Liver (tissue), 3 donors: ENCODE results near the gene CGB2.

ENCODE experiments used
- EGR1 ChIP-seq, 2 donors: IDR thresholded peaks; 2 replicates each; pipeline ENCODE4 v1.6.1; 2016 to 2018; ENCODE audit warnings: antibody characterized with exemption in 2 of 2, low read depth in 2 of 2
- GABPA ChIP-seq, 2 donors: IDR thresholded peaks in 1 of 2; conservative IDR thresholded peaks in 1 of 2; 2 replicates each; pipeline ENCODE4 v1.6.1; 2016; ENCODE audit warnings: antibody characterized with exemption in 2 of 2, mild to moderate bottlenecking in 1 of 2, moderate library complexity in 1 of 2
- HNF4A ChIP-seq, 2 donors: conservative IDR thresholded peaks; 2 replicates each; pipeline ENCODE4 v1.6.1; 2016; ENCODE audit warnings: antibody characterized with exemption in 2 of 2, mild to moderate bottlenecking in 2 of 2
- HNF4G ChIP-seq: IDR thresholded peaks from 2 replicates; pipeline ENCODE4 v1.6.1; 2016; ENCODE audit warnings: antibody characterized with exemption
- JUND ChIP-seq, 2 donors: IDR thresholded peaks; 2 replicates each; pipeline ENCODE4 v1.6.1; 2016; ENCODE audit warnings: antibody characterized with exemption in 2 of 2
- RAD21 ChIP-seq, 2 donors: IDR thresholded peaks; 2 replicates each; pipeline ENCODE4 v1.6.1; 2016; ENCODE audit warnings: antibody characterized with exemption in 2 of 2, mild to moderate bottlenecking in 2 of 2
- RXRA ChIP-seq, 2 donors: IDR thresholded peaks; 2 replicates each; pipeline ENCODE4 v1.6.1; 2017 to 2018; ENCODE audit warnings: antibody characterized with exemption in 2 of 2, mild to moderate bottlenecking in 1 of 2
- SP1 ChIP-seq: IDR thresholded peaks from 2 replicates; pipeline ENCODE4 v1.6.1; 2018; ENCODE audit warnings: antibody characterized with exemption, mild to moderate bottlenecking
- TAF1 ChIP-seq: conservative IDR thresholded peaks from 2 replicates; pipeline ENCODE4 v1.6.1; 2016; ENCODE audit warnings: antibody characterized with exemption, mild to moderate bottlenecking
- YY1 ChIP-seq: IDR thresholded peaks from 2 replicates; pipeline ENCODE4 v1.6.1; 2016; ENCODE audit warnings: antibody characterized with exemption, mild to moderate bottlenecking
- TF ChIP-seq, protein P1 (sequence below): fragments of 150-350 bp; IDR thresholded peaks from 2 replicates; pipeline ENCODE4 v1.5.1; 2017; ENCODE audit warnings: improper control_type of control experiment, low read depth, low read length; ENCODE audit not compliant: missing input control
- TF ChIP-seq, protein P2 (sequence below): IDR thresholded peaks from 2 replicates; pipeline ENCODE4 v1.6.1; 2016; ENCODE audit warnings: antibody characterized with exemption
- TF ChIP-seq, protein P3 (sequence below): IDR thresholded peaks from 2 replicates; pipeline ENCODE4 v1.6.1; 2016; ENCODE audit warnings: antibody characterized with exemption, mild to moderate bottlenecking
- TF ChIP-seq, protein P4 (sequence below): IDR thresholded peaks from 2 replicates; pipeline ENCODE4 v1.6.1; 2016; ENCODE audit warnings: antibody characterized with exemption
- donor health status: healthy.
- donor health status: healthy.

DNA sequence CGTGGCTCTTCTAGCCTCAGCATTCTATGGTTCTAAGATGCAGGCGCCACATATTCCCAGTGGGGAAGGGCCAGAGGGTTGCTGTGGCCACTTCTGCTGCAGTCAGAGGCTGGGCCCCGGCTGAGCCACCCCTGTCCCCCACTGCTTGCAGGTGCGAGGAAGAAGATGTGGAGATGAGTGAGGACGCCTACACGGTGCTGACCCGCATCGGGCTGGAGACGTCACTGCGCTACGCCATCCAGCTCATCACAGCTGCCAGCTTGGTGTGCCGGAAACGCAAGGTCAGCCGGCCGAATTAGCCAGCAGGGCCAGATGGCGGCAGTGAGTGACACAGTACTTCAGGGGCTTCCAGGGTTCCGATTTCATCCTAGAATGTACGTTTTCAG, 16.8 kb upstream of the CGB2 start:
- TF ChIP-seq RAD21 (IDR thresholded peaks at IDR 0.05) (no peak), EGR1 (IDR thresholded peaks at IDR 0.05; ENCODE audit: low read depth in 2 of 2) (no peak), JUND (IDR thresholded peaks at IDR 0.05) (no peak), YY1 (no peak), HNF4G (no peak), TAF1 (no peak), HNF4A (conservative IDR thresholded peaks at IDR 0.05) (no peak), SP1 (no peak), GABPA (IDR thresholded peaks at IDR 0.05 in 1 of 2, conservative IDR thresholded peaks at IDR 0.05 in 1 of 2) (no peak), RXRA (IDR thresholded peaks at IDR 0.05) (no peak)
- TF ChIP-seq, protein P1, sequence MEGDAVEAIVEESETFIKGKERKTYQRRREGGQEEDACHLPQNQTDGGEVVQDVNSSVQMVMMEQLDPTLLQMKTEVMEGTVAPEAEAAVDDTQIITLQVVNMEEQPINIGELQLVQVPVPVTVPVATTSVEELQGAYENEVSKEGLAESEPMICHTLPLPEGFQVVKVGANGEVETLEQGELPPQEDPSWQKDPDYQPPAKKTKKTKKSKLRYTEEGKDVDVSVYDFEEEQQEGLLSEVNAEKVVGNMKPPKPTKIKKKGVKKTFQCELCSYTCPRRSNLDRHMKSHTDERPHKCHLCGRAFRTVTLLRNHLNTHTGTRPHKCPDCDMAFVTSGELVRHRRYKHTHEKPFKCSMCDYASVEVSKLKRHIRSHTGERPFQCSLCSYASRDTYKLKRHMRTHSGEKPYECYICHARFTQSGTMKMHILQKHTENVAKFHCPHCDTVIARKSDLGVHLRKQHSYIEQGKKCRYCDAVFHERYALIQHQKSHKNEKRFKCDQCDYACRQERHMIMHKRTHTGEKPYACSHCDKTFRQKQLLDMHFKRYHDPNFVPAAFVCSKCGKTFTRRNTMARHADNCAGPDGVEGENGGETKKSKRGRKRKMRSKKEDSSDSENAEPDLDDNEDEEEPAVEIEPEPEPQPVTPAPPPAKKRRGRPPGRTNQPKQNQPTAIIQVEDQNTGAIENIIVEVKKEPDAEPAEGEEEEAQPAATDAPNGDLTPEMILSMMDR: no peak
- TF ChIP-seq, protein P2, sequence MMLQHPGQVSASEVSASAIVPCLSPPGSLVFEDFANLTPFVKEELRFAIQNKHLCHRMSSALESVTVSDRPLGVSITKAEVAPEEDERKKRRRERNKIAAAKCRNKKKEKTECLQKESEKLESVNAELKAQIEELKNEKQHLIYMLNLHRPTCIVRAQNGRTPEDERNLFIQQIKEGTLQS: no peak
- TF ChIP-seq, protein P3, sequence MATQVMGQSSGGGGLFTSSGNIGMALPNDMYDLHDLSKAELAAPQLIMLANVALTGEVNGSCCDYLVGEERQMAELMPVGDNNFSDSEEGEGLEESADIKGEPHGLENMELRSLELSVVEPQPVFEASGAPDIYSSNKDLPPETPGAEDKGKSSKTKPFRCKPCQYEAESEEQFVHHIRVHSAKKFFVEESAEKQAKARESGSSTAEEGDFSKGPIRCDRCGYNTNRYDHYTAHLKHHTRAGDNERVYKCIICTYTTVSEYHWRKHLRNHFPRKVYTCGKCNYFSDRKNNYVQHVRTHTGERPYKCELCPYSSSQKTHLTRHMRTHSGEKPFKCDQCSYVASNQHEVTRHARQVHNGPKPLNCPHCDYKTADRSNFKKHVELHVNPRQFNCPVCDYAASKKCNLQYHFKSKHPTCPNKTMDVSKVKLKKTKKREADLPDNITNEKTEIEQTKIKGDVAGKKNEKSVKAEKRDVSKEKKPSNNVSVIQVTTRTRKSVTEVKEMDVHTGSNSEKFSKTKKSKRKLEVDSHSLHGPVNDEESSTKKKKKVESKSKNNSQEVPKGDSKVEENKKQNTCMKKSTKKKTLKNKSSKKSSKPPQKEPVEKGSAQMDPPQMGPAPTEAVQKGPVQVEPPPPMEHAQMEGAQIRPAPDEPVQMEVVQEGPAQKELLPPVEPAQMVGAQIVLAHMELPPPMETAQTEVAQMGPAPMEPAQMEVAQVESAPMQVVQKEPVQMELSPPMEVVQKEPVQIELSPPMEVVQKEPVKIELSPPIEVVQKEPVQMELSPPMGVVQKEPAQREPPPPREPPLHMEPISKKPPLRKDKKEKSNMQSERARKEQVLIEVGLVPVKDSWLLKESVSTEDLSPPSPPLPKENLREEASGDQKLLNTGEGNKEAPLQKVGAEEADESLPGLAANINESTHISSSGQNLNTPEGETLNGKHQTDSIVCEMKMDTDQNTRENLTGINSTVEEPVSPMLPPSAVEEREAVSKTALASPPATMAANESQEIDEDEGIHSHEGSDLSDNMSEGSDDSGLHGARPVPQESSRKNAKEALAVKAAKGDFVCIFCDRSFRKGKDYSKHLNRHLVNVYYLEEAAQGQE: no peak
- TF ChIP-seq, protein P4, sequence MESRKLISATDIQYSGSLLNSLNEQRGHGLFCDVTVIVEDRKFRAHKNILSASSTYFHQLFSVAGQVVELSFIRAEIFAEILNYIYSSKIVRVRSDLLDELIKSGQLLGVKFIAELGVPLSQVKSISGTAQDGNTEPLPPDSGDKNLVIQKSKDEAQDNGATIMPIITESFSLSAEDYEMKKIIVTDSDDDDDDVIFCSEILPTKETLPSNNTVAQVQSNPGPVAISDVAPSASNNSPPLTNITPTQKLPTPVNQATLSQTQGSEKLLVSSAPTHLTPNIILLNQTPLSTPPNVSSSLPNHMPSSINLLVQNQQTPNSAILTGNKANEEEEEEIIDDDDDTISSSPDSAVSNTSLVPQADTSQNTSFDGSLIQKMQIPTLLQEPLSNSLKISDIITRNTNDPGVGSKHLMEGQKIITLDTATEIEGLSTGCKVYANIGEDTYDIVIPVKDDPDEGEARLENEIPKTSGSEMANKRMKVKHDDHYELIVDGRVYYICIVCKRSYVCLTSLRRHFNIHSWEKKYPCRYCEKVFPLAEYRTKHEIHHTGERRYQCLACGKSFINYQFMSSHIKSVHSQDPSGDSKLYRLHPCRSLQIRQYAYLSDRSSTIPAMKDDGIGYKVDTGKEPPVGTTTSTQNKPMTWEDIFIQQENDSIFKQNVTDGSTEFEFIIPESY: no peak
